Right lobe of liver (tissue), 6 donors: Measurements from ENCODE around the gene CDH18. TPM values are rescaled to one million over a fixed set of nuclear protein-coding genes. Genes with fewer than 3 reads are reported as not detected.

Experiments
- ATAC-seq, 4 donors: fragments of 200-7000 bp; cut with Tn5 transposase; one replicate each; pipeline ENCODE4 v1.9.1; 2020; ENCODE audit warnings: mild to moderate bottlenecking in 4 of 4, moderate library complexity in 4 of 4
- DNase-seq, 3 donors: peaks; one replicate each; pipeline ENCODE4 v3.0.0-alpha.2; 2020
- H3K27ac ChIP-seq, 3 donors: fragments of 200-600 bp; one replicate each; pipeline ENCODE4 v1.8.0; 2022
- H3K27me3 ChIP-seq, 2 donors: fragments of 200-600 bp; one replicate each; pipeline ENCODE4 v1.8.0; 2022
- H3K36me3 ChIP-seq, 4 donors: fragments of 200-600 bp; sonication (generic) in 1 of 4; one replicate each; pipeline versions ENCODE4 v1.5.1 to v1.8.0; 2017 to 2022; ENCODE audit warnings: control low read depth in 1 of 4
- H3K4me1 ChIP-seq, 4 donors: fragments of 200-600 bp; sonication (generic) in 1 of 4; one replicate each; pipeline versions ENCODE4 v1.5.1 to v1.8.0; 2017 to 2022; ENCODE audit warnings: control low read depth in 1 of 4
- H3K4me3 ChIP-seq, 3 donors: fragments of 200-600 bp; one replicate each; pipeline ENCODE4 v1.8.0; 2022
- H3K9me3 ChIP-seq, 4 donors: fragments of 200-600 bp; sonication (generic) in 1 of 4; one replicate each; pipeline versions ENCODE4 v1.5.1 to v1.8.0; 2017 to 2022; ENCODE audit warnings: control low read depth in 1 of 4
- POLR2A ChIP-seq: fragments of 450-650 bp; IDR thresholded peaks from one replicate; pipeline ENCODE4 v1.6.1; 2017; ENCODE audit warnings: antibody characterized with exemption, mild to moderate bottlenecking
- WGBS: methylation state at CpG from one replicate; pipeline ENCODE4 v1.1.6; 2018; ENCODE audit warnings: low coverage, low lambda C conversion rate; ENCODE audit not compliant: insufficient coverage; ENCODE audit errors: missing lambda C conversion rate; 5-methylcytosine and 5-hydroxymethylcytosine counted together
- intact Hi-C, 2 donors: fragments of 100-400 bp; cut with DNase I; formaldehyde crosslinking; loops; one replicate each; pipeline versions ENCODE4 v1.11.2 to v1.14.1; 2022
- total RNA-seq, 6 experiments: library from RNA; depleted of rRNA in 2 of 6; stranded (reverse); fragments of >200 nt in 2 of 6; fragmentation: NEBNext Ultra II Directional in 3 of 6; extraction: Animal tissue kit (Norgen Biotek cat#: 25700) in 3 of 6; gene quantifications; one replicate each; pipeline versions ENCODE4 v1.1.0 to v1.2.4, GENCODE V29; 2016 to 2023
- TF ChIP-seq, protein P1 (sequence below), 4 donors: fragments of 200-600 bp in 3 of 4; fragments of 450-650 bp in 1 of 4; IDR thresholded peaks; one replicate each; pipeline versions ENCODE4 v1.5.1 to v1.8.0; 2016 to 2022; ENCODE audit warnings: antibody characterized with exemption in 4 of 4, mild to moderate bottlenecking in 2 of 4
- donor health status: DM: no; HTN: yes; CAD: no.
- donor health status: DM: no; HTN: no; CAD: no.
- donor health status: DM: no; HTN: no; CAD: no.
- donor health status: DM: no; HTN: yes; CAD: no.
- donor health status: DM: no; HTN: yes; CAD: no.

The CDH18 gene
- total RNA-seq, 6 experiments from 2014 or later, result not detected

DNA sequence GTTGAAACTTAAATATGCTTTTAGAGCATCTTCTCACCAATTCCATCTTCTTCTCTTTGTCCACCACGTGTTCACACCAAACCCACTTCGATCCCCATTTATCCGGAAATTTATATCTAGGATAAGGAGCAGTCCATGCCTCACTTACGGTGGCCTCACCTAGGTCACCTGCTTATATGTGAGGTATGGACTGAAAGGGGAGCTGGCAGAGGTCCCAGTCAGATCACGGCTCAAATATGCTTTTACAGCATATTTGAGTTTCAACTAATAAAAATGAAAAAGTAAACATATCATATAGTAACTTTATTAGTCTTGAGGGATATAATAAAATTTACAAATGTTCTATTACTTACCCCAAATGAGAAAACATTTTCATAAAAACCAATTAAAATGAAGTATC lies 508.4 kb downstream of the CDH18 start:
- Histone ChIP-seq H3K4me3 (no peak overlapping the region), H3K27ac (no peak overlapping the region), H3K4me1 (no peaks in the 10 kb centered on the region), H3K36me3 (no peaks in the 10 kb centered on the region), H3K9me3 (no peaks in the 10 kb centered on the region), H3K27me3 (no peaks in the 10 kb centered on the region)
- TF ChIP-seq POLR2A, result no peak
- TF ChIP-seq, protein P1, sequence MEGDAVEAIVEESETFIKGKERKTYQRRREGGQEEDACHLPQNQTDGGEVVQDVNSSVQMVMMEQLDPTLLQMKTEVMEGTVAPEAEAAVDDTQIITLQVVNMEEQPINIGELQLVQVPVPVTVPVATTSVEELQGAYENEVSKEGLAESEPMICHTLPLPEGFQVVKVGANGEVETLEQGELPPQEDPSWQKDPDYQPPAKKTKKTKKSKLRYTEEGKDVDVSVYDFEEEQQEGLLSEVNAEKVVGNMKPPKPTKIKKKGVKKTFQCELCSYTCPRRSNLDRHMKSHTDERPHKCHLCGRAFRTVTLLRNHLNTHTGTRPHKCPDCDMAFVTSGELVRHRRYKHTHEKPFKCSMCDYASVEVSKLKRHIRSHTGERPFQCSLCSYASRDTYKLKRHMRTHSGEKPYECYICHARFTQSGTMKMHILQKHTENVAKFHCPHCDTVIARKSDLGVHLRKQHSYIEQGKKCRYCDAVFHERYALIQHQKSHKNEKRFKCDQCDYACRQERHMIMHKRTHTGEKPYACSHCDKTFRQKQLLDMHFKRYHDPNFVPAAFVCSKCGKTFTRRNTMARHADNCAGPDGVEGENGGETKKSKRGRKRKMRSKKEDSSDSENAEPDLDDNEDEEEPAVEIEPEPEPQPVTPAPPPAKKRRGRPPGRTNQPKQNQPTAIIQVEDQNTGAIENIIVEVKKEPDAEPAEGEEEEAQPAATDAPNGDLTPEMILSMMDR (IDR thresholded peaks at IDR 0.05), result no peak
- DNase-seq (no peak), ATAC-seq (no peak)
- WGBS, result 49% methylated on average over 3 of the region's 5 CpGs
- intact Hi-C loops, result no loop called here

DNA sequence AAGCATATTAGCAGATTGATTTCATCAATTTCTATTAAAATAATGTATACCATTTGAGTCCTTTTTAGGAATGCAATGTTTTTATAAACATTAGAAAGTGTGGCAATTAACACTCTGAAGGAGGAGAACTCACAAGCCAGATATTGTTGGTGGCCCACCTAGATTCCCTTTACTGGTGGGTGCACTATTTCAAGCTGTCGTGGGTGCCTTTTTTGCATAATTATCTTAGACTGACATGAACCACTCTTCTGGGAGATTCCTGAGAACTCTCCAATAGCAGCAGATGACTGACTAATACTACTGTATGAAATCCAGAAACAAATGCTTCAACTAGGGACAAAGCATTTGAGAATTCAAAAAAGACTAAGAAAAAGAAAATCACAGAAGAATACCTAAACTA lies 526.0 kb downstream of the CDH18 start:
- TF ChIP-seq, protein P1 (IDR thresholded peaks at IDR 0.05), result no peak
- TF ChIP-seq POLR2A, result no peak
- Histone ChIP-seq H3K27me3 (no peaks in the 10 kb centered on the region), H3K27ac (no peak overlapping the region), H3K4me3 (no peak overlapping the region), H3K36me3 (no peaks in the 10 kb centered on the region), H3K4me1 (no peaks in the 10 kb centered on the region), H3K9me3 (no peaks in the 10 kb centered on the region)
- DNase-seq (no peak), ATAC-seq (no peak)
- 18% methylated on average over 1 of the region's 1 CpG for WGBS
- intact Hi-C loops, result no loop called here

DNA sequence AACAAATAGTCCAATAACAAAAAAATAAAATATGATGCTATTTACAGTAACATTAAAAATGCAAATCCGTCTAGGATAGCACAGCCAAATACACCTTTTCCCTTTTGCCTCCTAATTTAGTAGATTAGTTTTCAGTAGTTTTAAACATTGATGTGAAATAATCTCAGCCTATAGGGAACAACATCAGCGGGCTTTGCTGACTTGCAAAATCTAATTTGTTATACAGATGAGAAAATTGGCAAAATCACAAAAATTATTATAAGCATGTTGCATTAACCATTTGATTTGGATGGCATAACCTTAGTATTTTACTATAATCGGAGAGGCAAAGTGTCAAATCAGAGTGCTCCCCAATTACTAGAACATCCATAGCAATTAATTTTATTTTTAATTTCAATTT lies 563.5 kb downstream of the CDH18 start:
- Histone ChIP-seq H3K27ac (no peak overlapping the region), H3K36me3 (no peaks in the 10 kb centered on the region), H3K9me3 (no peaks in the 10 kb centered on the region), H3K27me3 (no peaks in the 10 kb centered on the region), H3K4me1 (no peaks in the 10 kb centered on the region), H3K4me3 (no peak overlapping the region)
- ATAC-seq (no peak), DNase-seq (no peak)
- 43% methylated on average over 3 of the region's 3 CpGs for WGBS
- intact Hi-C loops, result no loop called here
- no peak for TF ChIP-seq POLR2A
- TF ChIP-seq, protein P1 (IDR thresholded peaks at IDR 0.05), result no peak
